Measurements from ENCODE around the gene USP19.

Gene USP19

GRCh38 chr3:49104052-49104426, 16.6 kb downstream of the USP19 start:
- DNase-seq = no peak

DNA sequence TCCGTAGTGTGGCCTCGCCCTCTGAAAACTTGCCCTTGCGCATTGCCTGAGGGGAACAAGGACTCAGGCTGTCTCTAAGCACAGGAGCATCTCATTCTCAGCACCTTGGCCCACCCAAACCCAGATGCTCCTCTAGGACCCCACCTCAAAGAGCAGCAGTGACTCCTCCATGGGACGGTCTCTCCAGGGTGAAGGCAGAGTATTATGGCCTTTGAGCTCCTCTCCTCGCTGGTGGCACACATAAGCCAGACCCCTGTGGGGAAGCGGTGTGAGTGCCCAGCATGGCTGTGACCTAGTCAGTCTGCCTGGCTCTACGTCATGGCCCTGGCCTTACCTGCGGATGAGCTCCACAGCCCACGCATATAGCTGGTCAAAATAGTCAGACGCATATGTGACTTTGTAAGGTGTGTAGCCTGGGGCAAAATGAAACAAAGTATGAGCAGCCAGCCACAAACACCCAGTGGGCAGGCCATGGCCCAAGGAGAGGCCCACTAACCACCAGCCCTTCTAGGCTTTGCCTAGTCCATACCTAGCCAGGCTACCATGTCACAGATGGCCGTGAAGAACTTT, 20.5 kb downstream of the USP19 start:
- no peak for DNase-seq

GRCh38 chr3:49098910-49099630, 21.6 kb downstream of the USP19 start:
- no peak for DNase-seq

DNA sequence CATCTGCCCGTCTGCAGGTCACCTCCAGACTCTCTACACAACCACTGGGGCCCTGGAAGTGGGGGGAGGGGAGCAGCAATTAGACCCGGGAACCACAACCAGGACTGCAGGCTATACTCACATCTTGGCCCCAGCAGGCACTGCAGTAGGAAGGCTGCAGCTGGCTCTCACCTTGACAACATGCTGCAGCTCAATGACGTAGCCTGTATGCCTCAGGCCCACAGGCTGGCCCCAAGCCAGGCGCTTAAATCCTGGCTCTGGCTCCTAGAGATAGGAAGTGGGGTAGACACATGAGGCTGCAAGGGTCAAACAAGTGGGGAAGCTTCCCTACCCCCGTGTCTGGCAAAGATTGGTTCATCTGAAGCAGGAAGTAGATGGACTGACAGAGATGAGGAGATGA, 22.2 kb downstream of the USP19 start:
- DNase-seq = no peak

DNA sequence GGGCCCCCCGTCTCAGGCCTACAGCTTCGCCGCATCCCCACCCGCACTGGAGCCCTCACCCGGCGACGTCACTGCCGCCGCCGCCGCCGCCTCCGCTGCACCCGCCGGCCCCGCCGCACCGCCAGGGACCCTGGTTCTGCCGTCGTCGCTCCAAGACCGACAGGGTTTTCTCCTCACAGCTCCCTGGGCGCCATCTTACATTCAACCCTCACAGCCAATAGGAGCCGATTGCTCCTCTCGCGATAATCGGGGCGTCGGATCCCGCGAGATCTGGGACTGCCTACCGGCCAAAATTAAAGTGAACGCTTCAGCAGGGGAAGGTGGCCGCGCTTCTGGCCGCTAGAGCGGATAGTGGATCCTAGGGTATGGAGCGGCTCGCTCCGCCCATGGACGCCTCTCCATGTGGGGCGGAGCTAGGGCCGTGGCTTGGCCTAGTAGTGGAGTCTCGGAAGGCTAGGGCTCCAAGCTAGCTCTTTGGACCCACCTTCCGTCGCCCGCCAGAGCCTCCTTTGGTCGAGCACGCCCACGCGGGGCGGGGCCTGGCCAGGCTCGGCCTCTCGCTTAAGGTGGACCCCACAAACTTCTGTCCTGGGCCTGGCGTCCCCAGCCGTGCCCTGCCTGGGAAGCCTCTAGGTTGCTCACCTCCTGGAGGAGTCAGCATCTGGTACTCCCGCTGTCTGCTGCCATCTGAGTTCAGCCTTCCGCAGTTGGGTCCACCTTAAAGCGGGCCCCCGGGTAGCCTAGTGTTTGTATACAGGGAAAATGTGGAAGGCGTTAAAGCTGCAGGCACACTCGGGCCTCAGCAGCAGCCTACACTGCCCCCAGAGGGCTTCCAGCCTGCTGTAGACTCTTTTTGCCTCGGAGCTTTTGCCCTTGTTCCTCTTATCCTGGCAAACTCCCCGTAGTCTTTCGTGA, 26.5 kb downstream of the USP19 start, which contains the start of gene QRICH1:
Gene QRICH1 (minus strand): TSS at position 219 of the 915 bp plus-strand sequence. CDS start 17,054 bp downstream, outside the sequence.
- peak; percentile 98 for DNase-seq

GRCh38 chr3:49092938-49093852, 27.4 kb downstream of the USP19 start:
- DNase-seq = peak; percentile 74

DNA sequence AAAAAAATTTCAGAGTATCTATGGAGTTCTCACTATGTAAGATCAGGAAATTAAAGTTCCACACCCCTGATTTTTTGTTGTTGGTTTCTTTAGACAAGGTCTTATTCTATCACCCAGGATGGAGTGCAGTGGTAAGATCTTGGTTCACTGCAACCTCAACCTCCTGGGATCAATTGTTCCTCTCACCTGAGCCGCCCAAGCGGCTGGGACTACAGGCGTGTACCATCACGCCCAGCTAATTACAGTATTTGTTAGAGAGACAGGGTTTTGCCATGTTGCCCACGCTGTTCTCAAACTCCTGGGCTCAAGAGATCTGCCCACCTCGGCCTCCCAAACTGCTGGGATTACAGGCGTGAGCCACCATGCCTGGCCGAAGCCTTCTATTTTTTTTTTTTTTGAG, 39.2 kb downstream of the USP19 start:
- DNase-seq = no peak

GRCh38 chr3:49079270-49079669, 41.4 kb downstream of the USP19 start:
- DNase-seq = no peak

DNA sequence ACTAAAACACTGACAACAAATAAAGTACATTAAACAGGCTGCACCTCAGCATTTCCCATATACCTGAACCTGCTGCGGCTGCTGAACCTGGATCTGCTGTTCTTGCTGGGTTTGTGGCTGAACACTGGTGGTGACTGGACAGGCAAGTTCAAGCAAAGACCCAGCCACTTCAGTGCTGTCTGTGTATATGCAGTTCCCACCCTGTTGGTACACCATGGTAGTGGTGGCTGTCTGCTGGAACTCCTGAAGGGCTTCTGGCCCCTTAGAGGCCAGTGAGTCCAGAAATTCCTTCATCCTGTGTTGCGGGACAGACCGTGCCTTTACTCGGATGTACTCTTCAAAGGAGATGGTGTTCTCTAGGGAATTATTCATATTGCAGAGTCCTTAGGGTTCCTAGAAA, 44.0 kb downstream of the USP19 start:
- DNase-seq = no peak

DNA sequence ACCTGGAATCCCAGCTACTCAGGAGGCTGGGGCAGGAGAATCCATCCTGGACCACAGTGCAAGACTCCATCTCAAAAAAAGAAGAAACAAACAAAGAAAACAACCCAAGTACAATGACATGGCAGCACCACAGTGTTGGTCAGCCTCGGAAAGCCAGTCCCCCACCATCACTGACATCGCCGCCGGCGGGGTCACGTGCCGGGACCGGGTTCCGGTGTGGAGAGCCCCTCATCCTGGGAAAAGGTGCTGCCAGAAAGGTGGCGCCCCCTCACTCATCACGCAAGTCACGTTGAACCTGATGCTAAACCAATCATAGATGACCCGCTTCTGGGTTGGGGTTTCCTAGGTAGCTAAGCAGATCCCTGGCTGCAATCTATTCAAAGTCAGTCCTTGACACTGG, 44.5 kb downstream of the USP19 start:
- DNase-seq = no peak
